Osteocyte (in vitro differentiated cells): ENCODE measurements around the gene ZCCHC24. TPM values are rescaled to one million over a fixed set of nuclear protein-coding genes. Genes with fewer than 3 reads are reported as not detected.
A peak's percentile ranks its signal among the peaks of the same experiment; 100 is the strongest.

Experiments used
- DNase-seq: peaks from one replicate; pipeline ENCODE4 v3.0.0; 2021; ENCODE audit warnings: mixed read lengths; ENCODE audit not compliant: unreplicated experiment; ENCODE audit errors: extremely low spot score
- H3K27ac Mint-ChIP-seq: one replicate; pipeline ENCODE4 v1.8.0; 2021; ENCODE audit warnings: mild to moderate bottlenecking, mixed read lengths; ENCODE audit not compliant: unreplicated experiment
- H3K27me3 Mint-ChIP-seq: one replicate; pipeline ENCODE4 v1.8.0; 2021; ENCODE audit warnings: mixed read lengths; ENCODE audit not compliant: unreplicated experiment
- H3K36me3 Mint-ChIP-seq: one replicate; pipeline ENCODE4 v1.8.0; 2021; ENCODE audit warnings: mixed read lengths; ENCODE audit not compliant: unreplicated experiment
- H3K4me1 Mint-ChIP-seq: one replicate; pipeline ENCODE4 v1.8.0; 2021; ENCODE audit warnings: mixed read lengths; ENCODE audit not compliant: unreplicated experiment
- H3K4me3 Mint-ChIP-seq: one replicate; pipeline ENCODE4 v1.8.0; 2021; ENCODE audit warnings: mild to moderate bottlenecking, moderate library complexity, mixed read lengths; ENCODE audit not compliant: unreplicated experiment
- H3K9me3 Mint-ChIP-seq: one replicate; pipeline ENCODE4 v1.8.0; 2021; ENCODE audit warnings: mixed read lengths; ENCODE audit not compliant: unreplicated experiment
- total RNA-seq: library from RNA; stranded (reverse); gene quantifications from 2 replicates; pipeline ENCODE4 v1.2.1, GENCODE V29; 2021
- TF ChIP-seq, protein P1 (sequence below): fragments of 200-600 bp; sonication (generic); IDR thresholded peaks from 2 replicates; pipeline ENCODE4 v1.5.0; 2021; ENCODE audit warnings: antibody characterized with exemption, mild to moderate bottlenecking, moderate library complexity

ZCCHC24 gene
- total RNA-seq, 1 donor from 2014 or later, result 88.3 TPM

DNA sequence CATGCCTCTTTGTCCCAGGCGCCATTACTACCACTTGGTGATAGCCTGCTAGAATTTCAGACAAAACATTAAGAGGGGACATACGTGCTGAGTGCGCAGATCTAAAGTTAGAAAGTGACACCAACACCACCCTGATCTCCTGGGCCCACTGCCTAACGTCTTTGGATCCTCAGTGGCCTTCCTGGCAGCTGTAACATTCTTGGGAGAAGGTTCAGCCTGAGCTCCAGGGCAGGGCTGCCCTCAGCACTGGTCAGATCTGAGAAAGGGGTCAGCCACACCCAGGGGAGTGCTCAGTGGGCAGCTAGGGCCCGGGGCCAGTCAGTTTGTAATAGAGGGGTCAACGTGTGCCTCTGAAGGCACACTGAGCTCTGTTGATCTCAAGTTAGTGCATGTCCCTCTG, 48.4 kb downstream of the ZCCHC24 start:
- no peak for DNase-seq
- H3K36me3 Mint-ChIP-seq, result peaks cover 47% of the 10 kb centered on the region
- H3K9me3 Mint-ChIP-seq, result no peaks in the 10 kb centered on the region
- H3K4me1 Mint-ChIP-seq, result peaks cover 61% of the 10 kb centered on the region
- no peaks in the 10 kb centered on the region for H3K27me3 Mint-ChIP-seq
- peak overlapping the region; percentile 73 for H3K27ac Mint-ChIP-seq
- TF ChIP-seq, protein P1, sequence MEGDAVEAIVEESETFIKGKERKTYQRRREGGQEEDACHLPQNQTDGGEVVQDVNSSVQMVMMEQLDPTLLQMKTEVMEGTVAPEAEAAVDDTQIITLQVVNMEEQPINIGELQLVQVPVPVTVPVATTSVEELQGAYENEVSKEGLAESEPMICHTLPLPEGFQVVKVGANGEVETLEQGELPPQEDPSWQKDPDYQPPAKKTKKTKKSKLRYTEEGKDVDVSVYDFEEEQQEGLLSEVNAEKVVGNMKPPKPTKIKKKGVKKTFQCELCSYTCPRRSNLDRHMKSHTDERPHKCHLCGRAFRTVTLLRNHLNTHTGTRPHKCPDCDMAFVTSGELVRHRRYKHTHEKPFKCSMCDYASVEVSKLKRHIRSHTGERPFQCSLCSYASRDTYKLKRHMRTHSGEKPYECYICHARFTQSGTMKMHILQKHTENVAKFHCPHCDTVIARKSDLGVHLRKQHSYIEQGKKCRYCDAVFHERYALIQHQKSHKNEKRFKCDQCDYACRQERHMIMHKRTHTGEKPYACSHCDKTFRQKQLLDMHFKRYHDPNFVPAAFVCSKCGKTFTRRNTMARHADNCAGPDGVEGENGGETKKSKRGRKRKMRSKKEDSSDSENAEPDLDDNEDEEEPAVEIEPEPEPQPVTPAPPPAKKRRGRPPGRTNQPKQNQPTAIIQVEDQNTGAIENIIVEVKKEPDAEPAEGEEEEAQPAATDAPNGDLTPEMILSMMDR, result no peak
- no peak overlapping the region for H3K4me3 Mint-ChIP-seq

DNA sequence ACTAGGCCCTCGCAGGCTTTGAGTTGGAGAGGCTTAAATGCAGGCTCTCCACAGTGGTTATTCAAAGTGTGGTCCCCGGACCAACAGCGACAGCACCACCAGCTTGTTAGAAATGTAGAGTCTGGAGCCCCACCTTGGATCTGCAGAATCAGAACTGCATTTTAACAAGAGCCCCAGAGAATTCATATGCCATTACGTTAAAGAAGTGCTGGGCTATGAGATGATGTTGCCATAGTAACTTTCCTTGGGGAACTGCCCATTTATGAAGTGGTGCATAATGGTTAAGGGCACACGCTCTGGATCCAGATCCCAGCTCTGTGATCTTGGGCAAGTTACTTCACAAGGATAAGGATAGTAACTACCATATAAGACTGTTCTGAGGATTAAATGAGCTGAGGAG, 48.9 kb downstream of the ZCCHC24 start:
- Mint-ChIP-seq H3K27ac (no peak overlapping the region), H3K4me1 (peaks cover 59% of the 10 kb centered on the region), H3K4me3 (no peak overlapping the region), H3K9me3 (no peaks in the 10 kb centered on the region), H3K36me3 (peaks cover 47% of the 10 kb centered on the region), H3K27me3 (no peaks in the 10 kb centered on the region)
- DNase-seq, result no peak
- TF ChIP-seq, protein P1, result no peak

DNA sequence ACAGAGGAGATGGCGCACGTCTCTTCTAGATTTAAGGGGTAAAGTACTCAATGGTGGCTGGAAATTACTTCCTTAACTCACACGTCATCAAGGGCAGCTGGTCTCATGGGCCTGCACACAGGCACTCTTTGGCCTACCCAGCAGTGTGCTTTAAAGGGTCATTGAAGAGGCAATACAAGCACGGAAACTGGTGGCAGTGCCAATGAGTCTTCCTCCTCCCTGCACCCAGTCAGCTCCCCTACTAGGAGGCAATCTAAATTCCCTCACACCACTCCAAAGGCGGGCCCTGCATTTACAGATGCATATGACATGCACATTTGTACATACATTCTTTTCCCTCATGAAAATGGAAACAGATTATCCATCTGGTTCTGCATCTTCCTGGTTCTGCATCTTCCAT, 50.8 kb downstream of the ZCCHC24 start:
- no peak for DNase-seq
- Mint-ChIP-seq H3K36me3 (peaks cover 55% of the 10 kb centered on the region), H3K4me3 (no peak overlapping the region), H3K27ac (no peak overlapping the region), H3K9me3 (no peaks in the 10 kb centered on the region), H3K4me1 (peaks cover 41% of the 10 kb centered on the region), H3K27me3 (no peaks in the 10 kb centered on the region)
- TF ChIP-seq, protein P1, result no peak

DNA sequence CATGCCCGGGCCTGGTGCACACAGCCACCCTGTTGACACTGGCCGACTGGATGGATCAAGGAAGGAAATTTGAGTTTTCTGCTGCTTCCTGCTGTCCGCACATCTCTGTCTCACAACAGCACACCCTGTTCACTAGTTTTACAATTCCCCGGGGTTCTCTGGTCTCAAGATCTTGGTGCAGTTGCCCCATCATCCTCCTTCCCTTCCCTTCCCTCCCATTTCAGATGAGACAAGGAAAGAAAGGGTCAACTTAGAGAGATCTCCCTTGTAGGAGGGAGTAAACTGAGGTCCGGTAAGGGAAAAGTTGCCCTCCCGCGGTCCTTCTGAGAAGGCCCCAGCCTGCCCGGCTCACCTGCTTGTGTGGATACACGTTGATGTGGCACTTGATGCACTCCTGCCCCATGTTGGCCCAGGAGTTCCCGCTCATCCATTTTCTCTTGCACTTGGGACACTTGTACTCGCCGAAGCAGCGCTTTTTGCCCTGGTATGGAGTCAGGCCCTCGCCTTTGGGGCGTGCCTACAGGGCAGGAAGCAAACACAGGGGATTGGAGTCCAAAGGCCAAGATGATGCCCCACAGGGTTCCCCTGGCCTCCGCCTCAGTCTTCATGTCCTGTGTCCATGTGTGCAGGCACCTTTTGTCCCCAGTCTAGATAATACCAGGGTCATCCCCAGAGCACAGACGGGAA, 51.4 kb downstream of the ZCCHC24 start:
- no peaks in the 10 kb centered on the region for H3K9me3 Mint-ChIP-seq
- H3K27ac Mint-ChIP-seq, result no peak overlapping the region
- no peak for DNase-seq
- TF ChIP-seq, protein P1, result no peak
- no peaks in the 10 kb centered on the region for H3K27me3 Mint-ChIP-seq
- peaks cover 57% of the 10 kb centered on the region for H3K36me3 Mint-ChIP-seq
- H3K4me1 Mint-ChIP-seq, result peaks cover 35% of the 10 kb centered on the region
- H3K4me3 Mint-ChIP-seq, result no peak overlapping the region

DNA sequence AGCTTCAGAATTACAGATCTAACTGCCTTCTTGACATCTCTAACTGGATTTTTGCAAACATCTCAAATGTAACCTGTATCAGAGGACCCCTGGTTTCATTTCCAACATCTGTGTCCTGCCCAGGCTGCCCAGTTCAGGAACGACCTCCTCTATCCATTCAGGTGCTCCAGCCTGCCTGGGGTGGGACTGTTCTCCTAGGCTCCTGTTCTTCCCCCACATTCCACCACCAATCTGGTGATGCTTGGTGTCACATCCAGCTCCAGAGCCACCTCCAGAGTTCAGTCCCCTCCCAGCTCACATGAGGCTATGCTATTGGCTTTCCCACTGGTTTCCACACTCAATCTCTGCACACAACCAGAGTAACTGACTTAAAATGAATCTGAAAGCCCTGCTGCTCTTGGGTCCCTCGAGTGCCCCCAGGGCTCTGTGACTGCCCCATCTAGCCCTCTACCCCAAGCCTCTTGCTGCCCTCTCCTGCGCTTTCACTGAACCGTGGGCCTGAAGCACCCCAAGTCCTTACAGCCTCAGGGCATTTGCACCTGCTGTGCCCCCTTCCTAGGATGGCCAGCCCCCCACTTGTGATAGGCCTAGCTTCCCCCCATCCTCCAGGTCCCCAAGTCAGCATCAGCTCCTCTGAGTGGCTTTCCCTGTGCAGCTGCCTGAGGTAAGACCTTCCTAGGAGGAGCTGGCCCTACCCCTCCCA, 52.1 kb downstream of the ZCCHC24 start:
- no peak overlapping the region for H3K27ac Mint-ChIP-seq
- no peaks in the 10 kb centered on the region for H3K27me3 Mint-ChIP-seq
- no peak for DNase-seq
- peaks cover 58% of the 10 kb centered on the region for H3K36me3 Mint-ChIP-seq
- H3K9me3 Mint-ChIP-seq, result no peaks in the 10 kb centered on the region
- H3K4me1 Mint-ChIP-seq, result peaks cover 28% of the 10 kb centered on the region
- TF ChIP-seq, protein P1, result no peak
- H3K4me3 Mint-ChIP-seq, result no peak overlapping the region
